ENCODE results near the gene ZNF483. TPM values are rescaled to one million over a fixed set of nuclear protein-coding genes. Genes with fewer than 3 reads are reported as not detected.

ZNF483 gene
- total RNA-seq, 1 donor from 2014 or later = 2.7 TPM

DNA sequence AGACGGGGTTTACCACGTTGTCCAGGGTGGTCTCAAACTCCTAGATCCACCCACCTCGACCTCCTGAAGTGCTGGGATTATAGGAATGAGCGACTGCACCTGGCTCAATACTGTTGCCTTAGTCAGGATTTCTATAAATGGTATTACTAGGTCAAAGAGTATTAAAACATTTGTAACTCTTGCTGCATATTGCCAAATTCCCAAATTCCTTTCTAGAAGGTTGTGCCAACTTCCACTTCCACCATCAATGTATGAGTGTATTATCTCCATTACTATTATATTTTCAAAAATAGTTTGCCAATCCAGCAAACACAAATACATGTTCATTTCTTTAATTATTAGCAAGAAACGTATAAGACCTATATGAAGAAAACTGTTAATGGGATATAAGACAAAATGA, 63.9 kb downstream of the ZNF483 start:
- Mint-ChIP-seq H3K36me3 (ENCODE audit: low read depth) (no peaks in the 10 kb centered on the region), H3K27me3 (peaks cover 3% of the 10 kb centered on the region), H3K4me3 (no peak overlapping the region), H3K9me3 (no peaks in the 10 kb centered on the region), H3K4me1 (no peaks in the 10 kb centered on the region), H3K27ac (no peak overlapping the region)
- POLR2A ChIA-PET = no interaction called here
- CTCF ChIA-PET = no interaction called here
- TF ChIP-seq, protein P1, sequence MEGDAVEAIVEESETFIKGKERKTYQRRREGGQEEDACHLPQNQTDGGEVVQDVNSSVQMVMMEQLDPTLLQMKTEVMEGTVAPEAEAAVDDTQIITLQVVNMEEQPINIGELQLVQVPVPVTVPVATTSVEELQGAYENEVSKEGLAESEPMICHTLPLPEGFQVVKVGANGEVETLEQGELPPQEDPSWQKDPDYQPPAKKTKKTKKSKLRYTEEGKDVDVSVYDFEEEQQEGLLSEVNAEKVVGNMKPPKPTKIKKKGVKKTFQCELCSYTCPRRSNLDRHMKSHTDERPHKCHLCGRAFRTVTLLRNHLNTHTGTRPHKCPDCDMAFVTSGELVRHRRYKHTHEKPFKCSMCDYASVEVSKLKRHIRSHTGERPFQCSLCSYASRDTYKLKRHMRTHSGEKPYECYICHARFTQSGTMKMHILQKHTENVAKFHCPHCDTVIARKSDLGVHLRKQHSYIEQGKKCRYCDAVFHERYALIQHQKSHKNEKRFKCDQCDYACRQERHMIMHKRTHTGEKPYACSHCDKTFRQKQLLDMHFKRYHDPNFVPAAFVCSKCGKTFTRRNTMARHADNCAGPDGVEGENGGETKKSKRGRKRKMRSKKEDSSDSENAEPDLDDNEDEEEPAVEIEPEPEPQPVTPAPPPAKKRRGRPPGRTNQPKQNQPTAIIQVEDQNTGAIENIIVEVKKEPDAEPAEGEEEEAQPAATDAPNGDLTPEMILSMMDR (IDR thresholded peaks at IDR 0.05) = no peak
- intact Hi-C loops (cut with micrococcal nuclease) = no loop called here
- ATAC-seq (ENCODE audit: low read depth) (no peak), DNase-seq (no peak)

DNA sequence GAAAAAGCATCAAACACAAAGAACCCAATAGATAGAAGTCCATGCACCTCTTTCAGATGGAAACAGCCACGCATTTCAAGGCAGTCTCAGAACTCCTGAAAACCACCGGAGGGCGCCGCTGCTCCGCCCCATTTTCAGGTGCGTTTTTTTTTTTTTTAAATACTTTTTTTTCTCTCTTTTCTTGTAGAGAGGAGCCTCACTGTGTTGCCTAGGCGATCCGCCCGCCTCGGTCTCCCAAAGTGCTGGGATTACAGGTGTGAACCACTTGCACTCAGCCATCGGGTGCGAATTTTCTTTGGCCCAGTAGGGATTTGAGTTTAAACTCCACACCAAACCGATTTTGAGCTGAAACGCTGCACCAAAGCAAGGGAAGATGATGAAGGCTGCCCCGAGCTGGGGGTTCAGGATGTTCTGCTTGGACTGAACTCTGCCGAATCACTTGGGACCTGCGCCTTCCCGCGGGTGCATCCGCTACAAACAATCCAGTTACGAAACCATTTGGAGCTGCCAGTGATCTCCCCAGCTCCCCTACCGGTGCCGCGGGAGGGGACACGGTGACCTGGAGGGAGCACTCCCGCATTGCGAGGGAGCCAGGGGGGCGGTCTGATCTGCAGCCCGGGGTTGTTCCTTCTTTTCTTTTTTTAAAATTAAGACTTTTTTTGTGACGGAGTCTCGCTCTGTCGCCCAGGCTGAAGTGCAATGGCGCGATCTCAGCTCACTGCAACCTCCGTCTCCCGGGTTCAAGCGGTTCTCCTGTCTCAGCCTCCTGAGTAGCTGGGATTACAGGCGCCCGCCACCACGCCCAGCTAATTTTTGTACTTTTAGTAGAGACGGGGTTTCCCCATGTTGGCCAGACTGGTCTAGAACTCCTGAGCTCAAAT, 73.1 kb downstream of the ZNF483 start:
- POLR2A ChIA-PET = interaction anchor here (0.6 to 1.5 kb wide), 5 partner anchors 33 to 1295 kb away, joined by 3 to 10 read pairs (median 4); partner anchors contain the start of gene DNAJC25
- TF ChIP-seq, protein P1 (IDR thresholded peaks at IDR 0.05) = no peak
- peaks cover 29% of the 10 kb centered on the region for H3K27me3 Mint-ChIP-seq
- H3K4me1 Mint-ChIP-seq = peaks cover 22% of the 10 kb centered on the region
- intact Hi-C loops (cut with micrococcal nuclease) = loop anchor here (1.0 to 5.0 kb wide), 6 partner anchors 33 to 1194 kb away; partner anchors contain the start of gene DNAJC25
- H3K27ac Mint-ChIP-seq = no peak overlapping the region
- CTCF ChIA-PET = interaction anchor here (0.7 to 1.9 kb wide), 9 partner anchors 24 to 1195 kb away, joined by 3 to 9 read pairs (median 4); no protein-coding TSS in a partner anchor
- H3K4me3 Mint-ChIP-seq = peak overlapping the region; percentile 83
- H3K36me3 Mint-ChIP-seq (ENCODE audit: low read depth) = no peaks in the 10 kb centered on the region
- DNase-seq (peak; percentile 27), ATAC-seq (ENCODE audit: low read depth) (peak; percentile 61)
- no peaks in the 10 kb centered on the region for H3K9me3 Mint-ChIP-seq

GRCh38 chr9:111598733-111599091, 73.7 kb downstream of the ZNF483 start:
- H3K4me3 Mint-ChIP-seq = peak overlapping the region; percentile 83
- ChIA-PET POLR2A (interaction anchor here (0.7 to 1.5 kb wide), 3 partner anchors 32 to 1212 kb away, joined by 3 to 10 read pairs (median 5); partner anchors contain the start of gene DNAJC25), CTCF (interaction anchor here (0.7 to 1.3 kb wide), 7 partner anchors 23 to 515 kb away, joined by 3 to 9 read pairs (median 4); no protein-coding TSS in a partner anchor)
- peak; percentile 16 for DNase-seq
- H3K36me3 Mint-ChIP-seq (ENCODE audit: low read depth) = no peaks in the 10 kb centered on the region
- intact Hi-C loops (cut with micrococcal nuclease) = loop anchor here (1.0 to 5.0 kb wide), 5 partner anchors 32 to 1194 kb away; partner anchors contain the start of gene DNAJC25
- H3K9me3 Mint-ChIP-seq = no peaks in the 10 kb centered on the region
- ATAC-seq (ENCODE audit: low read depth) = no peak
- peaks cover 22% of the 10 kb centered on the region for H3K4me1 Mint-ChIP-seq
- H3K27me3 Mint-ChIP-seq = peaks cover 31% of the 10 kb centered on the region
- no peak overlapping the region for H3K27ac Mint-ChIP-seq
- TF ChIP-seq, protein P1 (IDR thresholded peaks at IDR 0.05) = no peak

DNA sequence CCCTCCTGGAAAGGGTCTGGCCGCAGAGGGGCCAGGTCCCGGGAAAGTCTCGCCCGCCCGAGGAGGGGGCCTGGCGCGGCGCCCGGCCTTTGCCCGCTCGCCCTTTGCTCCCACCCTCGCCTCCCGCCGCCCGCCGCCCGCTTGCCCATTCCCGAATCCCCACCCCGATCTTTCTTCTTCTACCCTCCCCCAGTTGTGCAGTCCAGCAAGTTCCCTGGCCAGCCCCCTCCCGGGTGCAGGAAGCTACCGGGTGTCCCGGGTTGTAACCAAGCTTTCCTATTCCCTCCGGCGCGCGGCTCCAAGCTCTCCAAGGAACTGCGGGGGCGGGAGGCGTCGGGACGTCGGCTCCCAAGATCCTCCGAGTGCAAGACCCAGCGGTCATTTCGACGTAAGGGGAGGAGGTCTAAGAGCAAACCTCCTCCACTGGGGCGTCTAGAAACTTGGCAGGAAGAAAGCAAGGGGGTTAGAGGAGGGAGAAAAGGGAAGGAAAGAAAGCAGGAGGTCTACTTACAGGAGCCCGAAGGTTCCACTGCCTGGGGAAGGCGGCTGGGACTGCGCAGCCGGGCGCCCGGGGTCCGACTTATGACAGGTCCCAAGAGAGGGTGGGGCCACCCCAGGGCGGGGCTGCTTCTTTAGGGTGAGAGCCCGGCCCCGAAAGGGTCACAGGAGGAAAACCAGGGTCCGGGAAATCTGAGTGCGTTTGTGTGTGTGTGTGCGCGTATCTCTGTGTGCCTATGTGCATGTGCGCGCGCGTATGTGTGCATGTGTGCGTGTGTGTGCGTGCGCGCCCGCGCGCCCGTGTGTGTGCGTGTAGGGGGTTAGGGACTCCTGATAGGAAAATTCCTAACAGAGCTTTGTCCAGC, 74.3 kb downstream of the ZNF483 start, which contains the start of gene PTGR1:
TSS of gene PTGR1 (minus strand) at position 556 of the 863 bp plus-strand sequence. CDS start 2,225 bp downstream, outside the sequence.
- intact Hi-C loops (cut with micrococcal nuclease) = loop anchor here (2.0 to 5.0 kb wide), 2 partner anchors 31 to 1193 kb away; partner anchors contain the start of gene DNAJC25
- Mint-ChIP-seq H3K9me3 (no peaks in the 10 kb centered on the region), H3K4me3 (peak within 1 kb of the TSS; percentile 83), H3K36me3 (ENCODE audit: low read depth) (no peaks in the 10 kb centered on the region), H3K27me3 (peaks cover 33% of the 10 kb centered on the region), H3K27ac (no peak within 1 kb of the TSS), H3K4me1 (peaks cover 22% of the 10 kb centered on the region)
- DNase-seq (peak; percentile 23), ATAC-seq (ENCODE audit: low read depth) (peak; percentile 32)
- TF ChIP-seq, protein P1 (IDR thresholded peaks at IDR 0.05) = no peak
- ChIA-PET CTCF (interaction anchor here (1.0 kb wide), 1 partner anchor 91 kb away, joined by 3 read pairs; no protein-coding TSS in a partner anchor), POLR2A (interaction anchor here (0.7 to 1.5 kb wide), 2 partner anchors 475 to 1211 kb away, joined by 5 to 10 read pairs; no protein-coding TSS in a partner anchor)

Measured in activated B cell treated with CpG ODN at 0.5 μM for 24 hours (primary cell).